HepG2 (cell line): Measurements from ENCODE around the gene TCAP. TPM values are rescaled to one million over a fixed set of nuclear protein-coding genes. Genes with fewer than 3 reads are reported as not detected.

Experiments
- ELF1 ChIP-seq: sonication (generic); formaldehyde crosslinking; IDR thresholded peaks from 2 replicates; pipeline ENCODE4 v1.4.0; 2020; ENCODE audit warnings: missing genetic modification reagents
- POLR2A ChIP-seq, 2 experiments: IDR thresholded peaks; 2 replicates each; pipeline ENCODE4 v1.6.1; 2011; ENCODE audit warnings: low read depth in 2 of 2, low read length in 2 of 2, mild to moderate bottlenecking in 1 of 2, moderate library complexity in 1 of 2; ENCODE audit not compliant: insufficient read depth in 1 of 2
- ZNF225 ChIP-seq: sonication (generic); formaldehyde crosslinking; IDR thresholded peaks from 2 replicates; pipeline ENCODE4 v1.4.0; 2020; ENCODE audit warnings: mild to moderate bottlenecking, missing genetic modification reagents
- ZNF296 ChIP-seq: sonication (generic); formaldehyde crosslinking; conservative IDR thresholded peaks from 2 replicates; pipeline ENCODE4 v1.5.0; 2020; ENCODE audit warnings: mild to moderate bottlenecking, missing genetic modification reagents
- ZNF569 ChIP-seq: sonication (generic); formaldehyde crosslinking; IDR thresholded peaks from 2 replicates; pipeline ENCODE4 v1.5.0; 2020; ENCODE audit warnings: mild to moderate bottlenecking, missing genetic modification reagents, moderate library complexity, borderline replicate concordance
- ZNF773 ChIP-seq: sonication (generic); formaldehyde crosslinking; IDR thresholded peaks from 2 replicates; pipeline ENCODE4 v1.4.0; 2020; ENCODE audit warnings: missing genetic modification reagents, borderline replicate concordance
- polyA plus RNA-seq, 8 experiments: library from polyadenylated mRNA; depleted of rRNA in 3 of 8; stranded (reverse) in 7 of 8; unstranded in 1 of 8; fragments of >200 nt; fragmentation: Illumina TruSeq in 4 of 8; extraction: Trizol in 4 of 8; gene quantifications; 2 replicates each; pipeline versions ENCODE4 v1.2.1 to v1.2.3, GENCODE V29; 2011 to 2016; ENCODE audit warnings: low read depth in 4 of 8, missing spikeins in 1 of 8, mixed read lengths in 1 of 8; ENCODE audit not compliant: insufficient read depth in 1 of 8
- total RNA-seq, 5 experiments: library from RNA; depleted of rRNA; stranded (reverse); fragments of >200 nt; fragmentation: Illumina TruSeq; extraction: Trizol; gene quantifications; 2 replicates each; pipeline ENCODE4 v1.2.3, GENCODE V29; 2016; ENCODE audit warnings: low read depth in 1 of 5
- TF ChIP-seq, protein P1 (sequence below): sonication (generic); formaldehyde crosslinking; IDR thresholded peaks from 2 replicates; pipeline ENCODE4 v1.4.0; 2020; ENCODE audit warnings: missing genetic modification reagents
- TF ChIP-seq, protein P2 (sequence below): IDR thresholded peaks from 2 replicates; pipeline ENCODE4 v1.6.1; 2016; ENCODE audit warnings: missing biosample characterization, missing genetic modification reagents, low read depth
- TF ChIP-seq, protein P3 (sequence below): sonication (generic); formaldehyde crosslinking; IDR thresholded peaks from 2 replicates; pipeline ENCODE4 v1.4.0; 2020; ENCODE audit warnings: missing genetic modification reagents, borderline replicate concordance
- TF ChIP-seq, protein P4 (sequence below): sonication (generic); formaldehyde crosslinking; IDR thresholded peaks from 2 replicates; pipeline ENCODE4 v1.4.0; 2020; ENCODE audit warnings: mild to moderate bottlenecking, missing genetic modification reagents, borderline replicate concordance

TCAP gene
- total and polyA plus RNA-seq, 2 of the 13 experiments (the other 11 are each of a cell fraction or from before 2014, with no cell fraction given) = 0.24 to 0.65 TPM

DNA sequence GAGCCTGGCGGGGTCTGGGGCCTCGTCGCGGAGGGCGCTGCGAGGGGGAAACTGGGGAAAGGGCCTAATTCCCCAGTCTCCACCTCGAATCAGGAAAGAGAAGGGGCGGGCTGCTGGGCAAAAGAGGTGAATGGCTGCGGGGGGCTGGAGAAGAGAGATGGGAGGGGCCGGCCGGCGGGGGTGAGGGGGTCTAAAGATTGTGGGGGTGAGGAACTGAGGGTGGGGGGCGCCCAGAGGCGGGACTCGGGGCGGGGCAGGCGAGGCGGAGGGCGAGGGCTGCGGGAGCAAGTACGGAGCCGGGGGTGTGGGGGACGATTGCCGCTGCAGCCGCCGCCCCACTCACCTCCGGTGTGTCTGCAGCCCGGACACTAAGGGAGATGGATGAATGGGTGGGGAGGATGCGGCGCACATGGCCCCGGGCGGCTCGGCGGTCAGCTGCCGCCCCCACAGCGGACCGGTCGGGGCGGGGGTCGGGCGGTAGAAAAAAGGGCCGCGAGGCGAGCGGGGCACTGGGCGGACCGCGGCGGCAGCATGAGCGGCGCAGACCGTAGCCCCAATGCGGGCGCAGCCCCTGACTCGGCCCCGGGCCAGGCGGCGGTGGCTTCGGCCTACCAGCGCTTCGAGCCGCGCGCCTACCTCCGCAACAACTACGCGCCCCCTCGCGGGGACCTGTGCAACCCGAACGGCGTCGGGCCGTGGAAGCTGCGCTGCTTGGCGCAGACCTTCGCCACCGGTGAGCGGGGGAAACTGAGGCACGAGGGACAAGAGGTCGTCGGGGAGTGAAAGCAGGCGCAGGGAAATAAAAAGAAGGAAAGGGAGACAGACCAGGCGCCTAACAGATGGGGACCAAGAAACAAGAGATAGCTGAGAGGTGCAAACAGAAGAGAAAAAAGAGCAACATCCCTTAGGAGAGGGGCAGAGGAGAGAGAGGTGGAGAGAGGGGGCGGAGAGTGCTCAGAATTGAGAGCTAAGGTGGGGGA lies 3.1 kb downstream of the TCAP start, which contains the start of gene PNMT (continued):
- TF ChIP-seq ZNF296 (CRISPR knock-in tag) (no peak), ELF1 (CRISPR knock-in tag) (0 out of 2 replicates have a peak, but pooled peaks have one; percentile 25), ZNF569 (CRISPR knock-in tag) (no peak), POLR2A (IDR thresholded peaks at IDR 0.05; ENCODE audit: insufficient read depth in 1 of 2, low read depth in 2 of 2, low read length in 2 of 2) (no peak), ZNF773 (CRISPR knock-in tag) (no peak), ZNF225 (CRISPR knock-in tag) (peak; percentile 94)
- TF ChIP-seq, protein P1, sequence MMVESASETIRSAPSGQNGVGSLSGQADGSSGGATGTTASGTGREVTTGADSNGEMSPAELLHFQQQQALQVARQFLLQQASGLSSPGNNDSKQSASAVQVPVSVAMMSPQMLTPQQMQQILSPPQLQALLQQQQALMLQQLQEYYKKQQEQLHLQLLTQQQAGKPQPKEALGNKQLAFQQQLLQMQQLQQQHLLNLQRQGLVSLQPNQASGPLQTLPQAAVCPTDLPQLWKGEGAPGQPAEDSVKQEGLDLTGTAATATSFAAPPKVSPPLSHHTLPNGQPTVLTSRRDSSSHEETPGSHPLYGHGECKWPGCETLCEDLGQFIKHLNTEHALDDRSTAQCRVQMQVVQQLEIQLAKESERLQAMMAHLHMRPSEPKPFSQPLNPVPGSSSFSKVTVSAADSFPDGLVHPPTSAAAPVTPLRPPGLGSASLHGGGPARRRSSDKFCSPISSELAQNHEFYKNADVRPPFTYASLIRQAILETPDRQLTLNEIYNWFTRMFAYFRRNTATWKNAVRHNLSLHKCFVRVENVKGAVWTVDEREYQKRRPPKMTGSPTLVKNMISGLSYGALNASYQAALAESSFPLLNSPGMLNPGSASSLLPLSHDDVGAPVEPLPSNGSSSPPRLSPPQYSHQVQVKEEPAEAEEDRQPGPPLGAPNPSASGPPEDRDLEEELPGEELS (CRISPR knock-in tag) = no peak
- TF ChIP-seq, protein P2, sequence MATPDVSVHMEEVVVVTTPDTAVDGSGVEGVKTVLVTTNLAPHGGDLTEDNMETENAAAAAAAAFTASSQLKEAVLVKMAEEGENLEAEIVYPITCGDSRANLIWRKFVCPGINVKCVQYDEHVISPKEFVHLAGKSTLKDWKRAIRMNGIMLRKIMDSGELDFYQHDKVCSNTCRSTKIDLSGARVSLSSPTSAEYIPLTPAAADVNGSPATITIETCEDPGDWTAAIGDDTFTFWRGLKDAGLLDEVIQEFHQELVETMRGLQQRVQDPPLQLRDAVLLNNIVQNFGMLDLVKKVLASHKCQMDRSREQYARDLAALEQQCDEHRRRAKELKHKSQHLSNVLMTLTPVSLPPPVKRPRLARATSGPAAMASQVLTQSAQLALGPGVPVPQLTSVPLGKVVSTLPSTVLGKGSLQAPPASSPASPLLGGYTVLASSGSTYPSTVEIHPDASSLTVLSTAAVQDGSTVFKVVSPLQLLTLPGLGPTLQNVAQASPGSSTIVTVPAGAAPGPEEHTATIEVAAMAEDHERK (CRISPR knock-in tag) = no peak
- TF ChIP-seq, protein P3, sequence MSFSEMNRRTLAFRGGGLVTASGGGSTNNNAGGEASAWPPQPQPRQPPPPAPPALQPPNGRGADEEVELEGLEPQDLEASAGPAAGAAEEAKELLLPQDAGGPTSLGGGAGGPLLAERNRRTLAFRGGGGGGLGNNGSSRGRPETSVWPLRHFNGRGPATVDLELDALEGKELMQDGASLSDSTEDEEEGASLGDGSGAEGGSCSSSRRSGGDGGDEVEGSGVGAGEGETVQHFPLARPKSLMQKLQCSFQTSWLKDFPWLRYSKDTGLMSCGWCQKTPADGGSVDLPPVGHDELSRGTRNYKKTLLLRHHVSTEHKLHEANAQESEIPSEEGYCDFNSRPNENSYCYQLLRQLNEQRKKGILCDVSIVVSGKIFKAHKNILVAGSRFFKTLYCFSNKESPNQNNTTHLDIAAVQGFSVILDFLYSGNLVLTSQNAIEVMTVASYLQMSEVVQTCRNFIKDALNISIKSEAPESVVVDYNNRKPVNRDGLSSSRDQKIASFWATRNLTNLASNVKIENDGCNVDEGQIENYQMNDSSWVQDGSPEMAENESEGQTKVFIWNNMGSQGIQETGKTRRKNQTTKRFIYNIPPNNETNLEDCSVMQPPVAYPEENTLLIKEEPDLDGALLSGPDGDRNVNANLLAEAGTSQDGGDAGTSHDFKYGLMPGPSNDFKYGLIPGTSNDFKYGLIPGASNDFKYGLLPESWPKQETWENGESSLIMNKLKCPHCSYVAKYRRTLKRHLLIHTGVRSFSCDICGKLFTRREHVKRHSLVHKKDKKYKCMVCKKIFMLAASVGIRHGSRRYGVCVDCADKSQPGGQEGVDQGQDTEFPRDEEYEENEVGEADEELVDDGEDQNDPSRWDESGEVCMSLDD = 0 out of 2 replicates have a peak, but pooled peaks have one; percentile 37
- TF ChIP-seq, protein P4, sequence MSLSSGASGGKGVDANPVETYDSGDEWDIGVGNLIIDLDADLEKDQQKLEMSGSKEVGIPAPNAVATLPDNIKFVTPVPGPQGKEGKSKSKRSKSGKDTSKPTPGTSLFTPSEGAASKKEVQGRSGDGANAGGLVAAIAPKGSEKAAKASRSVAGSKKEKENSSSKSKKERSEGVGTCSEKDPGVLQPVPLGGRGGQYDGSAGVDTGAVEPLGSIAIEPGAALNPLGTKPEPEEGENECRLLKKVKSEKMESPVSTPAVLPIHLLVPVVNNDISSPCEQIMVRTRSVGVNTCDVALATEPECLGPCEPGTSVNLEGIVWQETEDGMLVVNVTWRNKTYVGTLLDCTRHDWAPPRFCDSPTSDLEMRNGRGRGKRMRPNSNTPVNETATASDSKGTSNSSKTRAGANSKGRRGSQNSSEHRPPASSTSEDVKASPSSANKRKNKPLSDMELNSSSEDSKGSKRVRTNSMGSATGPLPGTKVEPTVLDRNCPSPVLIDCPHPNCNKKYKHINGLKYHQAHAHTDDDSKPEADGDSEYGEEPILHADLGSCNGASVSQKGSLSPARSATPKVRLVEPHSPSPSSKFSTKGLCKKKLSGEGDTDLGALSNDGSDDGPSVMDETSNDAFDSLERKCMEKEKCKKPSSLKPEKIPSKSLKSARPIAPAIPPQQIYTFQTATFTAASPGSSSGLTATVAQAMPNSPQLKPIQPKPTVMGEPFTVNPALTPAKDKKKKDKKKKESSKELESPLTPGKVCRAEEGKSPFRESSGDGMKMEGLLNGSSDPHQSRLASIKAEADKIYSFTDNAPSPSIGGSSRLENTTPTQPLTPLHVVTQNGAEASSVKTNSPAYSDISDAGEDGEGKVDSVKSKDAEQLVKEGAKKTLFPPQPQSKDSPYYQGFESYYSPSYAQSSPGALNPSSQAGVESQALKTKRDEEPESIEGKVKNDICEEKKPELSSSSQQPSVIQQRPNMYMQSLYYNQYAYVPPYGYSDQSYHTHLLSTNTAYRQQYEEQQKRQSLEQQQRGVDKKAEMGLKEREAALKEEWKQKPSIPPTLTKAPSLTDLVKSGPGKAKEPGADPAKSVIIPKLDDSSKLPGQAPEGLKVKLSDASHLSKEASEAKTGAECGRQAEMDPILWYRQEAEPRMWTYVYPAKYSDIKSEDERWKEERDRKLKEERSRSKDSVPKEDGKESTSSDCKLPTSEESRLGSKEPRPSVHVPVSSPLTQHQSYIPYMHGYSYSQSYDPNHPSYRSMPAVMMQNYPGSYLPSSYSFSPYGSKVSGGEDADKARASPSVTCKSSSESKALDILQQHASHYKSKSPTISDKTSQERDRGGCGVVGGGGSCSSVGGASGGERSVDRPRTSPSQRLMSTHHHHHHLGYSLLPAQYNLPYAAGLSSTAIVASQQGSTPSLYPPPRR = 0 out of 2 replicates have a peak, but pooled peaks have one; percentile 42
